Measurements from ENCODE around the gene VAV3. TPM values are rescaled to one million over a fixed set of nuclear protein-coding genes. Genes with fewer than 3 reads are reported as not detected.
"Not testable (repeated sequence)": the region's sequence is repeated elsewhere in the genome, so short reads cannot be mapped to it uniquely, and the experiment has no call there.

Gene VAV3
- total RNA-seq, 1 donor from 2014 or later: 1.8 TPM

GRCh38 chr1:107661158-107661557 is 303.8 kb downstream of the VAV3 start:
- Mint-ChIP-seq H3K27me3 (no peaks in the 10 kb centered on the region), H3K4me1 (ENCODE audit: low read depth) (peaks cover 16% of the 10 kb centered on the region), H3K27ac (no peak overlapping the region), H3K4me3 (ENCODE audit: low read depth) (no peak overlapping the region), H3K36me3 (ENCODE audit: insufficient read depth) (no peaks in the 10 kb centered on the region), H3K9me3 (ENCODE audit: low read depth) (no peaks in the 10 kb centered on the region)
- no peak for DNase-seq (ENCODE audit: low spot score, unreplicated experiment)
- TF ChIP-seq CTCF (IDR thresholded peaks at IDR 0.05; ENCODE audit: unreplicated experiment): no peak

- no peak for DNase-seq (ENCODE audit: low spot score, unreplicated experiment)
- TF ChIP-seq CTCF (IDR thresholded peaks at IDR 0.05; ENCODE audit: unreplicated experiment): no peak
- Mint-ChIP-seq H3K27ac (no peak overlapping the region), H3K4me3 (ENCODE audit: low read depth) (no peak overlapping the region), H3K27me3 (no peaks in the 10 kb centered on the region), H3K36me3 (ENCODE audit: insufficient read depth) (no peaks in the 10 kb centered on the region), H3K4me1 (ENCODE audit: low read depth) (peaks cover 8% of the 10 kb centered on the region), H3K9me3 (ENCODE audit: low read depth) (no peaks in the 10 kb centered on the region)
These were observed 305.0 kb downstream of the VAV3 start for GRCh38 chr1:107659961-107660360.

- DNase-seq (ENCODE audit: low spot score, unreplicated experiment): no peak
- H3K27ac Mint-ChIP-seq: no peak overlapping the region
- no peaks in the 10 kb centered on the region for H3K36me3 Mint-ChIP-seq (ENCODE audit: insufficient read depth)
- peaks cover 1% of the 10 kb centered on the region for H3K4me1 Mint-ChIP-seq (ENCODE audit: low read depth)
- H3K27me3 Mint-ChIP-seq: no peaks in the 10 kb centered on the region
- H3K4me3 Mint-ChIP-seq (ENCODE audit: low read depth): no peak overlapping the region
- TF ChIP-seq CTCF (IDR thresholded peaks at IDR 0.05; ENCODE audit: unreplicated experiment): no peak
- H3K9me3 Mint-ChIP-seq (ENCODE audit: low read depth): no peaks in the 10 kb centered on the region
These were observed 307.6 kb downstream of the VAV3 start for GRCh38 chr1:107657356-107657755.

GRCh38 chr1:107653765-107654164 is 311.2 kb downstream of the VAV3 start:
- H3K27me3 Mint-ChIP-seq: no peaks in the 10 kb centered on the region
- no peak overlapping the region for H3K27ac Mint-ChIP-seq
- no peak for TF ChIP-seq CTCF (IDR thresholded peaks at IDR 0.05; ENCODE audit: unreplicated experiment)
- H3K36me3 Mint-ChIP-seq (ENCODE audit: insufficient read depth): no peaks in the 10 kb centered on the region
- no peak overlapping the region for H3K4me3 Mint-ChIP-seq (ENCODE audit: low read depth)
- no peaks in the 10 kb centered on the region for H3K9me3 Mint-ChIP-seq (ENCODE audit: low read depth)
- DNase-seq (ENCODE audit: low spot score, unreplicated experiment): no peak
- peaks cover 8% of the 10 kb centered on the region for H3K4me1 Mint-ChIP-seq (ENCODE audit: low read depth)

GRCh38 chr1:107653005-107653404 is 312.0 kb downstream of the VAV3 start:
- H3K27ac Mint-ChIP-seq: no peak overlapping the region
- TF ChIP-seq CTCF (IDR thresholded peaks at IDR 0.05; ENCODE audit: unreplicated experiment): no peak
- H3K4me3 Mint-ChIP-seq (ENCODE audit: low read depth): no peak overlapping the region
- peaks cover 8% of the 10 kb centered on the region for H3K4me1 Mint-ChIP-seq (ENCODE audit: low read depth)
- no peak for DNase-seq (ENCODE audit: low spot score, unreplicated experiment)
- no peaks in the 10 kb centered on the region for H3K27me3 Mint-ChIP-seq
- no peaks in the 10 kb centered on the region for H3K9me3 Mint-ChIP-seq (ENCODE audit: low read depth)
- no peaks in the 10 kb centered on the region for H3K36me3 Mint-ChIP-seq (ENCODE audit: insufficient read depth)

- not testable (repeated sequence) for H3K4me1 Mint-ChIP-seq (ENCODE audit: low read depth); H3K27ac Mint-ChIP-seq; H3K36me3 Mint-ChIP-seq (ENCODE audit: insufficient read depth); H3K27me3 Mint-ChIP-seq; DNase-seq (ENCODE audit: low spot score, unreplicated experiment); H3K4me3 Mint-ChIP-seq (ENCODE audit: low read depth); H3K9me3 Mint-ChIP-seq (ENCODE audit: low read depth)
These were observed 314.2 kb downstream of the VAV3 start for GRCh38 chr1:107650825-107651224.

Measured in progenitor cell of endocrine pancreas (in vitro differentiated cells).